Measurements from ENCODE around the gene CHMP2B.

- TF ChIP-seq CTCF (IDR thresholded peaks at IDR 0.05 in 2 of 3, conservative IDR thresholded peaks at IDR 0.05 in 1 of 3; ENCODE audit: borderline replicate concordance in 1 of 3, insufficient read depth in 1 of 3, low read depth in 2 of 3, low read length in 2 of 3), result no peak
- TF ChIP-seq EGR1 (IDR thresholded peaks at IDR 0.05; ENCODE audit: low read depth), result no peak
- TF ChIP-seq EZH2 (IDR thresholded peaks at IDR 0.05), result no peak
- TF ChIP-seq ELF1 (IDR thresholded peaks at IDR 0.05; ENCODE audit: borderline replicate concordance, low read depth), result no peak
Observed at GRCh38 chr3:87228316-87228715, 1.2 kb downstream of the CHMP2B start.

Measured in HCT116 (cell line).